OCI-LY1 (cell line): ENCODE measurements around the gene HMGXB3.

Experiments
- H2AFZ ChIP-seq: fragments of 200-600 bp; sonication (generic), shearing (Covaris generic); 2 replicates; pipeline ENCODE4 v1.6.0; 2014; ENCODE audit warnings: antibody characterized with exemption, mild to moderate bottlenecking, low read length
- H3F3A ChIP-seq: fragments of 200-600 bp; sonication (generic), shearing (Covaris generic); 2 replicates; pipeline ENCODE4 v1.6.0; 2014; ENCODE audit warnings: mild to moderate bottlenecking, antibody characterized with exemption, low read length, moderate library complexity; ENCODE audit not compliant: insufficient read depth
- H3K27ac ChIP-seq: fragments of 200-600 bp; sonication (generic); 2 replicates; pipeline ENCODE4 v1.5.1; 2014; ENCODE audit warnings: low read length, mixed run types, mild to moderate bottlenecking, low read depth; ENCODE audit not compliant: poor library complexity, severe bottlenecking
- H3K27me3 ChIP-seq: fragments of 200-600 bp; sonication (generic); 2 replicates; pipeline ENCODE4 v1.6.0; 2014; ENCODE audit warnings: antibody characterized with exemption, mild to moderate bottlenecking, low read length, moderate library complexity; ENCODE audit not compliant: insufficient read depth
- H3K36me3 ChIP-seq: fragments of 200-600 bp; sonication (generic); 2 replicates; pipeline ENCODE4 v1.6.1; 2014; ENCODE audit warnings: mild to moderate bottlenecking, antibody characterized with exemption, low read length, moderate library complexity, mixed read lengths; ENCODE audit not compliant: insufficient read depth
- H3K4me1 ChIP-seq: fragments of 200-600 bp; sonication (generic); 2 replicates; pipeline ENCODE4 v1.5.1; 2014; ENCODE audit warnings: mild to moderate bottlenecking, low read length, moderate library complexity; ENCODE audit not compliant: insufficient read depth, severe bottlenecking
- H3K4me2 ChIP-seq: fragments of 200-600 bp; sonication (generic), shearing (Covaris generic); 2 replicates; pipeline ENCODE4 v1.6.1; 2014; ENCODE audit warnings: low read length
- H3K4me3 ChIP-seq: fragments of 200-600 bp; sonication (generic); 2 replicates; pipeline ENCODE4 v1.5.1; 2014; ENCODE audit warnings: low read length, low read depth, mild to moderate bottlenecking, mixed read lengths; ENCODE audit not compliant: poor library complexity, severe bottlenecking
- H3K79me2 ChIP-seq: fragments of 200-600 bp; shearing (Covaris generic); 2 replicates; pipeline ENCODE4 v1.6.1; 2016; ENCODE audit warnings: mixed run types, low read length, mixed read lengths; ENCODE audit not compliant: insufficient read depth
- H3K9ac ChIP-seq: fragments of 200-600 bp; sonication (generic), shearing (Covaris generic); 2 replicates; pipeline ENCODE4 v1.6.1; 2014; ENCODE audit warnings: mild to moderate bottlenecking, low read length, mixed read lengths
- H3K9me2 ChIP-seq: fragments of 200-600 bp; sonication (generic), shearing (Covaris generic); 2 replicates; pipeline ENCODE4 v1.6.1; 2014; ENCODE audit warnings: low read depth, mild to moderate bottlenecking, low read length, mixed read lengths
- H3K9me3 ChIP-seq: fragments of 200-600 bp; shearing (Covaris generic); 2 replicates; pipeline ENCODE4 v1.6.1; 2014; ENCODE audit warnings: low read length, mixed read lengths
- H4K20me1 ChIP-seq: fragments of 200-600 bp; sonication (generic), shearing (Covaris generic); 2 replicates; pipeline ENCODE4 v1.6.0; 2016; ENCODE audit warnings: mild to moderate bottlenecking, low read length; ENCODE audit not compliant: insufficient read depth
- EZH2 ChIP-seq: fragments of 200-600 bp; sonication (generic), shearing (Covaris generic); IDR thresholded peaks from 2 replicates; pipeline ENCODE4 v1.8.0; 2017; ENCODE audit warnings: borderline replicate concordance, mixed run types, mild to moderate bottlenecking, antibody characterized with exemption, low read length, moderate library complexity, mixed read lengths
- TF ChIP-seq, protein P1 (sequence below): fragments of 200-600 bp; sonication (generic), shearing (Covaris generic); IDR thresholded peaks from 2 replicates; pipeline ENCODE4 v1.5.1; 2017; ENCODE audit warnings: mild to moderate bottlenecking, antibody characterized with exemption, low read length, moderate library complexity, mixed read lengths

HMGXB3 gene

DNA sequence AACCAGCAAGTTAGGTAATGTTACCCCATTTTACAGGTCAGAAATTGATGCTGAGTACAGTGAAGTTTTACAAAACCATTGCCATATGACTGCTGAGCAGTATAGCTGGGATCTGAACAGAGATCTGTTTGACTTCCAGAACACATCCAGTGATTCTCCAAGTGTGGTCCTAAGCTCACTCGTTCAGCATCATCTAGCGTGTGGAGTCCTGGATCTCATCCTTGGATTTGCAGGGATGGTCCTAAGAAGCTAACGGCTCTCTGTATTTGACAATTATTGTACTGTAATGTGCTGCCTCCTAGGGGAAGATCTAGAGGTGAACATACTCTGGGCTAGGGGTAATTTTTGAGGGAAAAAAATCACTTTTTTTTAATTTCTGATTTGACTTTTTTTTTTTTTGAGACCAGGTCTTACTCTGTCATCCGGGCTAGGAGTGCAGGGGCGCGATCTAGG lies 38.6 kb upstream of the HMGXB3 start:
- Histone ChIP-seq H2AFZ (no peak overlapping the region), H3K27ac (peak overlapping the region; percentile 29), H3K9ac (no peak overlapping the region; the same call in 1 of the 2 replicates), H3K36me3 (no peaks in the 10 kb centered on the region), H3F3A (no peaks in the 10 kb centered on the region), H3K27me3 (no peaks in the 10 kb centered on the region), H3K79me2 (no peaks in the 10 kb centered on the region), H3K9me2 (no peaks in the 10 kb centered on the region), H3K4me3 (no peak overlapping the region), H4K20me1 (no peaks in the 10 kb centered on the region), H3K4me1 (peaks cover 24% of the 10 kb centered on the region), H3K9me3 (no peaks in the 10 kb centered on the region), H3K4me2 (peak overlapping the region; percentile 74)
- TF ChIP-seq, protein P1, sequence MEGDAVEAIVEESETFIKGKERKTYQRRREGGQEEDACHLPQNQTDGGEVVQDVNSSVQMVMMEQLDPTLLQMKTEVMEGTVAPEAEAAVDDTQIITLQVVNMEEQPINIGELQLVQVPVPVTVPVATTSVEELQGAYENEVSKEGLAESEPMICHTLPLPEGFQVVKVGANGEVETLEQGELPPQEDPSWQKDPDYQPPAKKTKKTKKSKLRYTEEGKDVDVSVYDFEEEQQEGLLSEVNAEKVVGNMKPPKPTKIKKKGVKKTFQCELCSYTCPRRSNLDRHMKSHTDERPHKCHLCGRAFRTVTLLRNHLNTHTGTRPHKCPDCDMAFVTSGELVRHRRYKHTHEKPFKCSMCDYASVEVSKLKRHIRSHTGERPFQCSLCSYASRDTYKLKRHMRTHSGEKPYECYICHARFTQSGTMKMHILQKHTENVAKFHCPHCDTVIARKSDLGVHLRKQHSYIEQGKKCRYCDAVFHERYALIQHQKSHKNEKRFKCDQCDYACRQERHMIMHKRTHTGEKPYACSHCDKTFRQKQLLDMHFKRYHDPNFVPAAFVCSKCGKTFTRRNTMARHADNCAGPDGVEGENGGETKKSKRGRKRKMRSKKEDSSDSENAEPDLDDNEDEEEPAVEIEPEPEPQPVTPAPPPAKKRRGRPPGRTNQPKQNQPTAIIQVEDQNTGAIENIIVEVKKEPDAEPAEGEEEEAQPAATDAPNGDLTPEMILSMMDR = peak; percentile 72
- TF ChIP-seq EZH2 = no peak

DNA sequence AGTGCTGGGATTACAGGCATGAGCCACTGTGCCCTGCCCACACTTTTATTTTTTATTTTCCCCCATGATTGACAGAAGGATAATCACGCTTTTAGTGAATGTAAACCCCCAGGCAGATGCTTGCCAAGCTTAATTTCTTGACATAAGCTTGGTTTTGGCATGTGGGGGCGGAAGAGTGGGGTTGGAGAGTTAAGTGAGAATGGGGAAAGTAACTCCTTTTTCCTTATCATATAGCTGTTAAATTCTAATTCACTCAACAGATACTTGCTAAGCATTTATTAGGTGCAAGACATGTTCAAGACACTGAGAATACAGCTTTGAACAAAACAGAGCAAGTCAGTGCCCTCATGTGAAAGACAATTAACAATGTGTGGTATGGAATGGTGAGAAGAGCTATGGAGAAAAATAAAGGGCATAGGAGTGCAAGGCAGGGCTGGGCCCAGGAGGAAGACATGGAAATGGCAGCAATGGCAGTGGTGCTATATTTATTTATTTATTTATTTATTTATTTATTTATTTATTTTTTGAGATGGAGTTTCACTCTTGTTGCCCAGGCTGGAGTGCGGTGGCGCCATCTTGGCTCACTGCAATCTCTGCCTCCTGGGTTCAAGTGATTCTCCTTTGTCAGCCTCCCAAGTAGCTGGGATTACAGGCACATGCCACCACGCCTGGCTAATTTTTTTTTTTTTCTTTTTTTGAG lies 37.8 kb upstream of the HMGXB3 start:
- TF ChIP-seq, protein P1 = no peak
- no peak for TF ChIP-seq EZH2
- Histone ChIP-seq H3K9me2 (no peaks in the 10 kb centered on the region), H2AFZ (no peak overlapping the region), H4K20me1 (no peaks in the 10 kb centered on the region), H3K27ac (peak overlapping the region; percentile 29), H3K9ac (no peak overlapping the region), H3K4me3 (no peak overlapping the region), H3K36me3 (no peaks in the 10 kb centered on the region), H3K4me2 (no peak overlapping the region), H3K79me2 (no peaks in the 10 kb centered on the region), H3K27me3 (no peaks in the 10 kb centered on the region), H3F3A (no peaks in the 10 kb centered on the region), H3K4me1 (peaks cover 24% of the 10 kb centered on the region), H3K9me3 (no peaks in the 10 kb centered on the region)

DNA sequence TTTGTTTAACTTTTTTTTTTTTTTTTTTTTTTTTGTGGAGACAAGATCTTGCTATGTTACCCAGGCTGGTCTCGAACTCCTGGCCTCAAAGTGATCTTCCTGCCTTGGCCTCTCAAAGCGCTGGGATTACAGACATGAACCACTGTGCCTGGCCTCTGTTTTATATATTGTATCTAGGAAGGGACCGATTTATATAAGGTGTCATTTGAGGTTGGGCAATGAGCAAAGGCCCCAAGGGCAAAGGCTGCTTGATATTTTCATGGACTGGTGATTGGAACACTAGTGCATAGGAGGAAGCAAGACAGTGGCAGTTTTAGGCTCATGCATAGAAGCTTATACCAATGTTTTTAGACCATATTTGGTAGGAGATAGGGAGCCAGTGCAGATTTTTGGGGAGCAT lies 36.8 kb upstream of the HMGXB3 start:
- no peak overlapping the region for H3K9ac ChIP-seq
- H3K9me3 ChIP-seq = no peaks in the 10 kb centered on the region
- no peak overlapping the region for H3K27ac ChIP-seq
- H3K4me3 ChIP-seq = no peak overlapping the region
- no peaks in the 10 kb centered on the region for H4K20me1 ChIP-seq
- H3K36me3 ChIP-seq = no peaks in the 10 kb centered on the region
- no peaks in the 10 kb centered on the region for H3K9me2 ChIP-seq
- H3K27me3 ChIP-seq = no peaks in the 10 kb centered on the region
- H3F3A ChIP-seq = no peaks in the 10 kb centered on the region
- peaks cover 24% of the 10 kb centered on the region for H3K4me1 ChIP-seq
- H3K79me2 ChIP-seq = no peaks in the 10 kb centered on the region
- H3K4me2 ChIP-seq = no peak overlapping the region
- H2AFZ ChIP-seq = no peak overlapping the region
- TF ChIP-seq, protein P1 = no peak
- no peak for TF ChIP-seq EZH2
